Left ventricle myocardium inferior (tissue), 1 donor: ENCODE measurements around the gene TMEM100. TPM values are rescaled to one million over a fixed set of nuclear protein-coding genes. Genes with fewer than 3 reads are reported as not detected.

ENCODE experiments used
- DNase-seq: peaks from one replicate; pipeline ENCODE4 v3.0.0-alpha.2; 2020
- H3K27ac ChIP-seq: fragments of 200-600 bp; replicated peaks from 2 replicates; pipeline ENCODE4 v1.8.0; 2021
- H3K27me3 ChIP-seq: fragments of 200-600 bp; 2 replicates; pipeline ENCODE4 v1.8.0; 2021; ENCODE audit warnings: low read depth
- H3K36me3 ChIP-seq: fragments of 200-600 bp; 2 replicates; pipeline ENCODE4 v1.8.0; 2021
- H3K4me1 ChIP-seq: fragments of 200-600 bp; 2 replicates; pipeline ENCODE4 v1.8.0; 2021
- H3K4me3 ChIP-seq: fragments of 200-600 bp; 2 replicates; pipeline ENCODE4 v1.8.0; 2021; ENCODE audit warnings: mild to moderate bottlenecking, moderate library complexity
- H3K9me3 ChIP-seq: fragments of 200-600 bp; replicated peaks from 2 replicates; pipeline ENCODE4 v1.8.0; 2021
- CTCF ChIP-seq: fragments of 200-600 bp; IDR thresholded peaks from 2 replicates; pipeline ENCODE4 v1.8.0; 2021; ENCODE audit warnings: antibody characterized with exemption, mild to moderate bottlenecking, borderline replicate concordance
- intact Hi-C: fragments of 100-400 bp; cut with micrococcal nuclease; formaldehyde crosslinking; loops from one replicate; pipeline ENCODE4 v1.11.0; 2022
- total RNA-seq: library from RNA; stranded (reverse); fragmentation: NEBNext Ultra II Directional; extraction: Animal tissue kit (Norgen Biotek cat#: 25700); gene quantifications from one replicate; pipeline ENCODE4 v1.2.1, GENCODE V29; 2021
- donor health status: DM: no; HTN: yes; CAD: no; lungs with severe emphysema.

The TMEM100 gene
- total RNA-seq, 1 donor from 2014 or later, result 13.9 TPM

GRCh38 chr17:55723488-55723848, 804 bp upstream of the TMEM100 start:
- Histone ChIP-seq H3K27ac (peak overlapping the region; percentile 64), H3K4me1 (peaks cover 77% of the 10 kb centered on the region), H3K36me3 (peaks cover 17% of the 10 kb centered on the region), H3K9me3 (no peaks in the 10 kb centered on the region), H3K27me3 (no peaks in the 10 kb centered on the region), H3K4me3 (peak overlapping the region; percentile 55)
- TF ChIP-seq CTCF, result no peak
- DNase-seq, result no peak
- intact Hi-C loops, result no loop called here

- Histone ChIP-seq H3K27me3 (no peaks in the 10 kb centered on the region), H3K4me3 (peak overlapping the region; percentile 55), H3K36me3 (peaks cover 17% of the 10 kb centered on the region), H3K4me1 (peaks cover 65% of the 10 kb centered on the region), H3K9me3 (no peaks in the 10 kb centered on the region), H3K27ac (peak overlapping the region; percentile 64)
- intact Hi-C loops, result no loop called here
- DNase-seq, result no peak
- TF ChIP-seq CTCF, result no peak
Observed at GRCh38 chr17:55722016-55722736, 488 bp downstream of the TMEM100 start.

GRCh38 chr17:55720919-55721836, 1.5 kb downstream of the TMEM100 start:
- Histone ChIP-seq H3K9me3 (no peaks in the 10 kb centered on the region), H3K4me3 (peak overlapping the region; percentile 55), H3K27me3 (no peaks in the 10 kb centered on the region), H3K27ac (no peak overlapping the region), H3K4me1 (peaks cover 55% of the 10 kb centered on the region), H3K36me3 (peaks cover 17% of the 10 kb centered on the region)
- no peak for DNase-seq
- no peak for TF ChIP-seq CTCF
- intact Hi-C loops, result no loop called here

GRCh38 chr17:55717898-55718735, 4.5 kb downstream of the TMEM100 start:
- peak; percentile 75 for DNase-seq
- Histone ChIP-seq H3K36me3 (peaks cover 17% of the 10 kb centered on the region), H3K27ac (no peak overlapping the region), H3K4me3 (no peak overlapping the region), H3K27me3 (no peaks in the 10 kb centered on the region), H3K9me3 (no peaks in the 10 kb centered on the region), H3K4me1 (peaks cover 26% of the 10 kb centered on the region)
- intact Hi-C loops, result loop anchor here (2.0 kb wide), 1 partner anchor 195 kb away; no protein-coding TSS in a partner anchor
- peak; percentile 84 for TF ChIP-seq CTCF

GRCh38 chr17:55717432-55717831, 5.2 kb downstream of the TMEM100 start:
- Histone ChIP-seq H3K4me1 (peaks cover 19% of the 10 kb centered on the region), H3K27ac (no peak overlapping the region), H3K4me3 (no peak overlapping the region), H3K9me3 (no peaks in the 10 kb centered on the region), H3K27me3 (no peaks in the 10 kb centered on the region), H3K36me3 (peaks cover 17% of the 10 kb centered on the region)
- intact Hi-C loops, result no loop called here
- TF ChIP-seq CTCF, result no peak
- DNase-seq, result no peak
